PC-3 (cell line): ENCODE results near the gene CHURC1.

Experiments
- CTCF ChIP-seq: fragments of 300-600 bp; sonication (generic); conservative IDR thresholded peaks from 2 replicates; pipeline ENCODE4 v1.5.1; 2017; ENCODE audit warnings: antibody characterized with exemption, low read depth, mild to moderate bottlenecking, low read length
- EZH2 ChIP-seq: fragments of 300-600 bp; sonication (generic); IDR thresholded peaks from one replicate; pipeline ENCODE4 v1.6.1; 2017; ENCODE audit warnings: antibody characterized with exemption, mild to moderate bottlenecking, low read length; ENCODE audit not compliant: unreplicated experiment

- TF ChIP-seq CTCF (no peak), EZH2 (no peak)
These were observed 60.3 kb downstream of the CHURC1 start for GRCh38 chr14:64974563-64974962.
